Measurements from ENCODE around the gene BLM.
"Not testable (repeated sequence)": the region's sequence is repeated elsewhere in the genome, so short reads cannot be mapped to it uniquely, and the experiment has no call there.

Gene BLM

DNA sequence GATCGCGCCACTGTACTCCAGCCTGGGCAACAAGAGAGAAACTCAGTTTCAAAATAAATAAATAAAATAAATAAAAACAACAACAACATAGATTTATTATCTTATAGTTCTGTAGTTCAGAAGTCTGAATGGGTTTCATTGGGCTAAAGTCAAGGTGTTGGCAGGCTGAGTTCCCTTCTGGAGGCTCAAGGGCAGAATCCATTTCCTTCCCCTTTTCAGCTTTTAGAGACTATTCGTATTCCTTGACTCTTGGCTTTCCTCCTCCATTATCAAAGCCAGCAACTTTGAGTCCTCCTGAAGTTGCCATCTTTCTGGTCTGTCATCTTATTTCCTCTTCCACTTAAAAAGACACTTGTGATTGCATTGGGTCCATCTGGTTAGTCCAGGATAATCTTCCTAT lies 12.1 kb downstream of the BLM start:
- no peak for DNase-seq (ENCODE audit: extremely low read depth in 1 of 2, low read depth in 1 of 2)

- DNase-seq (ENCODE audit: extremely low read depth in 1 of 2, low read depth in 1 of 2): no peak
Measured at GRCh38 chr15:90730290-90730689, 13.1 kb downstream of the BLM start.

DNA sequence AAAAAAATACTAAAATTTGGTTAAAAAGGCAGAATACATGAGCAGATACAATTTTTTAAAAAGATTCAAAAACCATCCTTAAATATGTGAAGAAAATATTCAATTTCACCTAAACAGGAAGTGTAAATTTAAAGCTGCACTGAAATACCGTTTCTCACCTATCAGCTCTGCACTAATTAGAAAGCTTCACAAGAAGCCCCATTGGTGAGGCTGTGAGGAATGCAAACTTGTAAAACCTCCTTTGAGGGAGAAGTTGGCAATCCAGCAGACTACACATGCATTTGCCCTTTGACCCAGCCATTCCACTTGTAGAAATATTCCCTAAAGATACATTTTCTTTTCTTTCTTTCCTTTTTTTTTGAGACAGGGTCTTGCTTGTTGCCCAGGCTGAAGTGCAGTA lies 18.8 kb downstream of the BLM start:
- DNase-seq (ENCODE audit: extremely low read depth in 1 of 2, low read depth in 1 of 2): no peak

DNA sequence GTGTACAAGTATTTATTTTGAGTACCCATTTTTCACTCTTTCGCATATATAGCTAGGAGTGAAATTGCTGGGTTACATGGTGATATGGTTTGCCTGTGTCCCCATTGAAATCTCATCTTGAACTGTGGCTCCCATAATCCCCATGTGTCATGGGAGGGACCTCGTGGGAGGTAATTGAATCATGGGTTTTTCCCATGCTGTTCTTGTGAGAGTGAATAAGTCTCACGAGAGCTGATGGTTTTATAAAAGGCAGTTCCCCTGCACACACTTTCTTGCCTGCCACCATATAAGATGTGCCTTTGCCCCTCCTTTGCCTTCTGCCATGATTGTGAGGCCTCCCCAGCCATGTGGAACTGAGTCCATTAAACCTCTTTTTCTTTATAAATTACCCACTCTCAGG lies 23.4 kb downstream of the BLM start:
- DNase-seq (ENCODE audit: extremely low read depth in 1 of 2, low read depth in 1 of 2): not testable (repeated sequence)

DNA sequence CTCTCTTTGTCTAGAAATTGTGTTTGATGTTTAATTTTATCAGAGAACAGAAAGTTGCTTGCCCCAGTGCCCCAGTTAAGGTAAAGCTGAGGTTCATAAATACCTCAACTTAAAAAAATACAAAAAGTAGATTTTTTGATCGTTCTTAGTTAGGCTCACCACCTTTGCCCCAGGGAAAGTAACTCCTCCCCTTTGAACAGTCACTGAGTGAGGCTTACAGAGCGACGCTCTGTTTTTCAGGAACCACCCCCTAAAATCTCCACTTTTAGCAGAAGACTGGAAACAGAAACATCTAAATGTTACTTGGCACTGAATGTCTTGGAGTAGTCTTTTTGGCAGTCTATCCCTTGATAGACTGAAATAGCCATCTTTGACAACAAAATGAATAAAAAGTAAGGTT lies 24.9 kb downstream of the BLM start:
- DNase-seq (ENCODE audit: extremely low read depth in 1 of 2, low read depth in 1 of 2): no peak

GRCh38 chr15:90743407-90743806 lies 26.3 kb downstream of the BLM start:
- DNase-seq (ENCODE audit: extremely low read depth in 1 of 2, low read depth in 1 of 2): no peak

DNA sequence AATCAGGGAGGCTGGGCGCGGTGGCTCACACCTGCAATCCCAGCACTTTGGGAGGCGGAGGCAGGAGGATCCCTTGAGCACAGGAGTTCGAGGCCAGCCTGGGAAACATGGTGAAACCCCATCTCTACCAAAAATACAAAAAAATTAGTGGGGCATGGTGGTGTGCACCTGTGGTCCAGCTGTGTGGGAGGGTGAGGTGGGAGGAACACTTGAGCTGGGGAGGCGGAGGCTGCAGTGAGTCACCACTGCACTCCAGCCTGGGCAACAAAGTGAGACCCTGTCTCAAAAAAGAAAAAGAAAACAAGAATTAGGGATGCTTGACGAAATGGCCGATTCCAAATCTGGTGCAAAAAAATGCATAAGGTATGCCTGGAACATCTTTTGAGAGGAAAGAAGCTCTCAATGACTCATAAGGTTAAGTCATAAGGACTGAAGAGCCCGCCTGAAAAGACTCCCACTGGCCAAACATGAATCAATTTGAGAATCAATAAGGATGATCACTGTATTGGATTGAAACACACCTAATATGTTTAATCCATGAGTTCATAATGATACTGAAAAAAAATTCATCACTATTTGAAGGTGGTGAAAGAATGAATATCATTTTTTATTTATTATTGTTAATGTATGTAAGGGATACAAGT lies 27.7 kb downstream of the BLM start:
- no peak for DNase-seq (ENCODE audit: extremely low read depth in 1 of 2, low read depth in 1 of 2)

GRCh38 chr15:90749754-90750153 lies 32.6 kb downstream of the BLM start:
- DNase-seq (ENCODE audit: extremely low read depth in 1 of 2, low read depth in 1 of 2): no peak

DNA sequence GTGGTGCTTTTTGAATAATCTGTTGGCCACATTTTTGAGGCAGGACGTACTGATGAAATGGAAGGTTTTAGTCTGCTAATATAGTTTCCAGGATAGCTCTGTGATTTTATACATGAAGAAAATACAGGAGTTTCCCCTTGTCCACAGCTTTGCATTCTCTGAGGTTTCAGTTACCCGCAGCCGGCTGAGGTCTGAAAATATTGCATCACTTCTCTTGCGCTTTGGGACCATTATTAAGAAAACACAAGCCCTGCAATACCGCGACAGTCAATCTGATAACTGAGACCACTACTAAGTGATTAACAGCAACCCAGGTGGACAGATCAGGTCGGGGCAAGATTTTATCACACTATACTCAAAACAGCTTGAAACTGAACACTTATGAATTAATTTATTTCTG lies 33.0 kb downstream of the BLM start:
- DNase-seq (ENCODE audit: extremely low read depth in 1 of 2, low read depth in 1 of 2): no peak

DNA sequence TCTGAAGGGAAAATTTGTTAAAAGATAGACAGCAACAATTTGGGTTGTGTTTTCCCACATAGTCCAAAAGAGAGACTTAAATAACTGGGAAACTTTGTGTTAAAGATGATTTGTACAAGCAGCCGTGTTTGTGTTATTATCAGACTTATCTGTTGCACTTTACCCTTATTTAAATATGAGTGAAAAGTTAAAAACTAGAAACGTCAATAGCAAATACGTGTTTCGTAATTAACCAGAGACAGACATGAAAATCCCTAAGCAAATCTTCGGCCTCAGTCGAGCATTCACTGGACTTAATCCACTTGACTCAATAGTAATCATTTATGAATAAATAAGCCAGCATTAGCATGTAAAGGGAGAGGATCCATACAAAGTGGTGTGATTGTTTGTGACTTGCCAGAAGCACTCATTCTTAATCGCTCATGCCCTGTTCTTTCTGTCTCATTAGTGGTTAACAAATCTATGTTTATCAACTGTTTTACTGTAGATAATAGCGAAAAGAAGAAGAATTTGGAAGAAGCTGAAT lies 34.2 kb downstream of the BLM start:
- no peak for DNase-seq (ENCODE audit: extremely low read depth in 1 of 2, low read depth in 1 of 2)

- DNase-seq (ENCODE audit: extremely low read depth in 1 of 2, low read depth in 1 of 2): no peak
Measured at GRCh38 chr15:90756916-90757315, 39.8 kb downstream of the BLM start.

DNA sequence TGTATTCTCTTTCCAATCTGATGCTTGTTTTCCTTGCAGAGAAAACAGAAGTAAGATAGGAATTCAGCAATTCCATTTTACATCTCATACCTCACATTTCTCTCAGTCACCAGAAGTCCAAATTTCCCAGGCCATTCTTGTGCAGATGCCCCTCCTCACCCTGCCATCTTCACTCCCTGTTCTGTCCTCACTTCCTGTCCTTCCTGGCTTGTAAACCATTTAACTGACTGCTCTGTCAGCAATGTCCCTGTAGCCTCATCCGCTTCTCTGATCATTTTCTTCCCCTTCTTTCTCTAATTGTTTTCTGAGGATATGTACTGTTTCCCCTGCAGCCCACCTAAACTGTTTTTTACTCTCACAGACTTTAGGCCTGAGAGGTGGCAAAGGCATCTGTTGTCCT lies 40.3 kb downstream of the BLM start:
- DNase-seq (ENCODE audit: extremely low read depth in 1 of 2, low read depth in 1 of 2): no peak

DNA sequence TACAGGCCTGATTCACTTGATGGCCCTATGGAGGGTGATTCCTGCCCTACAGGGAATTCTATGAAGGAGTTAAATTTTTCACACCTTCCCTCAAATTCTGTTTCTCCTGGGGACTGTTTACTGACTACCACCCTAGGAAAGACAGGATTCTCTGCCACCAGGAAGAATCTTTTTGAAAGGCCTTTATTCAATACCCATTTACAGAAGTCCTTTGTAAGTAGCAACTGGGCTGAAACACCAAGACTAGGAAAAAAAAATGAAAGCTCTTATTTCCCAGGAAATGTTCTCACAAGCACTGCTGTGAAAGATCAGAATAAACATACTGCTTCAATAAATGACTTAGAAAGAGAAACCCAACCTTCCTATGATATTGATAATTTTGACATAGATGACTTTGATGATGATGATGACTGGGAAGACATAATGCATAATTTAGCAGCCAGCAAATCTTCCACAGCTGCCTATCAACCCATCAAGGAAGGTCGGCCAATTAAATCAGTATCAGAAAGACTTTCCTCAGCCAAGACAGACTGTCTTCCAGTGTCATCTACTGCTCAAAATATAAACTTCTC lies 43.6 kb downstream of the BLM start:
- no peak for DNase-seq (ENCODE audit: extremely low read depth in 1 of 2, low read depth in 1 of 2)

- no peak for DNase-seq (ENCODE audit: extremely low read depth in 1 of 2, low read depth in 1 of 2)
Measured at GRCh38 chr15:90761629-90762028, 44.5 kb downstream of the BLM start.

- DNase-seq (ENCODE audit: extremely low read depth in 1 of 2, low read depth in 1 of 2): no peak
Measured at GRCh38 chr15:90762109-90762508, 45.0 kb downstream of the BLM start.

DNA sequence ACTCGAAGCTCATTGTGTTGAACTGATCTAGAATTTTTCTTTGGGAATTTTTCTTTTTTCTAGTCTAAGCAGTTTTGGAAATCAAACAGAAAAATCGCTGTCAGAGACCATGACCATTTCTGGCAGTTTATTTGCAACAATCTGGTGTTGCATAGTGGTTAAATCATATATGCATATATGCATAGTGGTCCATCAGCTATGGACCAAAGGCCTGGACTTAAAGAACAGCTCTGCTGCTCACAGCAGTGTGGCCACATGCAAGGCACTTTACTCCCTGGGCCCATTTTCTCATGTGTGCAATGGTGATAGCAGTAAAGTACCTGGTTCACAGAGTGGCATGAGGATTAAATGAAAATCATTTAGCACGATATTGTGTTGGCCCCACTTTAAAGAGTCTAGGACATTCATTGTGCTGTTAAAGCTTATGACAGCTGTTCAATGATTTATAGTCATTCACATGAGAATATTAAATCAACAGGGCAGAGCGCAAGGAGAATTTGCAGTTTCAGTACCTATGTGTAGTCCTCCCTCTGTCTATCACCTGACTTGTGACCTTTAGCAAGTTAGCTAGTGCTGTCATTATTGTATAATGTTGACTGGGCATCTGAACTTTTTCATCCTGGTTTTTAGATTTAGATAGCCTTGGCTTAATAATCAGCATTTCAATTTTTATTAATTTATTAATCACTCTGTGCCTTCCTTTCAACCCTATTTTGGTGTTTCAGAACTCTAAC lies 46.4 kb downstream of the BLM start:
- DNase-seq (ENCODE audit: extremely low read depth in 1 of 2, low read depth in 1 of 2): no peak

DNA sequence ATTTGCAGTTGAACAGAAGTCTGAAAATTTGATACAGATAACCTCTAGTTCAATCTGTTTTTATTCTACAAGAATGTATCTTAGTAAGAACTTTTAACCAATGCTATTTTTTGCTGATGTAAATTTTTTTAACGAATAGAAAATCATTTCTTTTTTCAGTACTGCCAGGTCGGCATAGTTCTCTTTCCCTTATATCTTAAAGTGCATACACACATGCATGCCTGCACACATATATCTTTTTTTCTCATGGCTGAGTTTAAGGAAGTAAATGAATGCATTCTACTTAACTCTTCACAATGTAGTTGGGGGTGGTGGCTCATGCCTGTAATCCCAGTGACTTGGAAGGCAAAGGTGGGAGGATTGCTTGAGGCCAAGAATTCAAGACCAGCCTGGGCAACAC lies 48.4 kb downstream of the BLM start:
- DNase-seq (ENCODE audit: extremely low read depth in 1 of 2, low read depth in 1 of 2): no peak

DNA sequence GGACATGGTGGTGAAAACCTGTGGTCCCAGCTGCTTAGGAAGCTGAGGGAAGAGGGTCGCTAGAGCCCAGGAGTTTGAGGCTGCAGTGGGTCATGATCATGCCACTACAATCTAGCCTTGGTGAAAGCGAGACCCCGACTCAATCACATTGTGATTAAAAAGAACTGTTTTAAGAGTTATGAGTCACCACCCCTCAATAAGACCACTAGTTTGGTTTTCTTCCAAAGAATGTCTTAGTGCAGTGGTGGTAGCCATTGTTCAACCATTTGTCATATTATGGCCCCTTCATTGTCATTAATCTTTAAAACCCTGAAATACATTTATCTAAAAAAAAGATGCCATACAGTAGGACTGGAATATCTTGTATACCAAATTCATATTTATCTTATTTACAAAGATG lies 48.8 kb downstream of the BLM start:
- DNase-seq (ENCODE audit: extremely low read depth in 1 of 2, low read depth in 1 of 2): no peak

DNA sequence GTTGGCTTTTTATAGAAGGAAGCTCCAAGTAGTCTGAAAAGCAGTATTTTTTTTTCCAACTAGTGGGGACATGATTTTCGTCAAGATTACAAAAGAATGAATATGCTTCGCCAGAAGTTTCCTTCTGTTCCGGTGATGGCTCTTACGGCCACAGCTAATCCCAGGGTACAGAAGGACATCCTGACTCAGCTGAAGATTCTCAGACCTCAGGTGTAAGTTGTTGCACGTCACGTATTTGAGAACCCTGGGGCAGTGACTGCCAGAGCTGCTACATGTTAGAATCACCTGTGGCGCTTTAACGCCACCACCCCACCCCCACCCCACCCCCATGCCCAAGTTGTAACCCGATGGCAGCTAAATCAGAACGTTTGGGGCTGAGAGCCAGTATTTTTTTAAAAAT lies 52.2 kb downstream of the BLM start:
- no peak for DNase-seq (ENCODE audit: extremely low read depth in 1 of 2, low read depth in 1 of 2)

- DNase-seq (ENCODE audit: extremely low read depth in 1 of 2, low read depth in 1 of 2): no peak
Measured at GRCh38 chr15:90773485-90773884, 56.3 kb downstream of the BLM start.

DNA sequence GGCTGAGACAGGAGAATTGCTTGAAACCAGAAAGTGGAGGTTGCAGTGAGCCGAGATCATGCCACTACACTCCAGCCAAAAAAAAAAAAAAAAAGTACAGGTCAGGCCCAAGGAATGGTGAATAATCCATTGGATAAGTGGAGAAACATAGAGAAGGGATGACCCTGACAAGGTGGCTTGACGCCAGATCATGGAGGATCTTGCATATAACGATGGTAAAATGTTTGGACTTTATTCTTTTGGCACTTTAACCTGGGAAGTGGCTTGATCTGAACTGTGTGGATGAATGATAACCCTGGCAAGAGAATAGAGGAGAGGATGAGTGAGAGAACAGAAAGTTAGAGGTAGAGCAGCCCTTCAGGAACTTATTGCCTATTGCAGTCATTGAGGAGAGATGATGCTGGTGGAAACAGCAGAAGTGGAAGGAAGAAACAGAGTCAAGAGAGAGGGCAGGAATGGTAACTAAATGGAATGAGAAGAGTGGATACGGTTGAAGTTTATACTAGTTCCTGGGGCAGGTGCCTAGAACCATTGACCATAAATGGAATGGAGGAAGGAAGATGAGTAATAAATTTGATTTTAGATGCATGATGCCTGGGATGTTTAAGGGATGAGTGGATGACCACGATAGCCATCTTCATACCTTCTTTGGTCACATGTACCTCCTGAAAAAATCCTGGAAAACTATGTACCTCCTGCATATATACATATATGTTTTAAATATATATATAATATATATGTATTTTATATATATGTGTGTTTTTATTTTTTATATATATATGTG lies 57.8 kb downstream of the BLM start:
- DNase-seq (ENCODE audit: extremely low read depth in 1 of 2, low read depth in 1 of 2): no peak

Data from activated CD8-positive, alpha-beta memory T cell treated with anti-CD3 and anti-CD28 coated beads for 1 hour (primary cell).